CD4-positive, alpha-beta T cell treated with Interleukin-4 for 4 hours (primary cell): ENCODE measurements around the gene BLTP3A.
"Not testable (repeated sequence)": the region's sequence is repeated elsewhere in the genome, so short reads cannot be mapped to it uniquely, and the experiment has no call there.

Experiments
- DNase-seq: peaks from one replicate; pipeline ENCODE4 v3.0.0-alpha.2; 2020

BLTP3A gene, protein sequence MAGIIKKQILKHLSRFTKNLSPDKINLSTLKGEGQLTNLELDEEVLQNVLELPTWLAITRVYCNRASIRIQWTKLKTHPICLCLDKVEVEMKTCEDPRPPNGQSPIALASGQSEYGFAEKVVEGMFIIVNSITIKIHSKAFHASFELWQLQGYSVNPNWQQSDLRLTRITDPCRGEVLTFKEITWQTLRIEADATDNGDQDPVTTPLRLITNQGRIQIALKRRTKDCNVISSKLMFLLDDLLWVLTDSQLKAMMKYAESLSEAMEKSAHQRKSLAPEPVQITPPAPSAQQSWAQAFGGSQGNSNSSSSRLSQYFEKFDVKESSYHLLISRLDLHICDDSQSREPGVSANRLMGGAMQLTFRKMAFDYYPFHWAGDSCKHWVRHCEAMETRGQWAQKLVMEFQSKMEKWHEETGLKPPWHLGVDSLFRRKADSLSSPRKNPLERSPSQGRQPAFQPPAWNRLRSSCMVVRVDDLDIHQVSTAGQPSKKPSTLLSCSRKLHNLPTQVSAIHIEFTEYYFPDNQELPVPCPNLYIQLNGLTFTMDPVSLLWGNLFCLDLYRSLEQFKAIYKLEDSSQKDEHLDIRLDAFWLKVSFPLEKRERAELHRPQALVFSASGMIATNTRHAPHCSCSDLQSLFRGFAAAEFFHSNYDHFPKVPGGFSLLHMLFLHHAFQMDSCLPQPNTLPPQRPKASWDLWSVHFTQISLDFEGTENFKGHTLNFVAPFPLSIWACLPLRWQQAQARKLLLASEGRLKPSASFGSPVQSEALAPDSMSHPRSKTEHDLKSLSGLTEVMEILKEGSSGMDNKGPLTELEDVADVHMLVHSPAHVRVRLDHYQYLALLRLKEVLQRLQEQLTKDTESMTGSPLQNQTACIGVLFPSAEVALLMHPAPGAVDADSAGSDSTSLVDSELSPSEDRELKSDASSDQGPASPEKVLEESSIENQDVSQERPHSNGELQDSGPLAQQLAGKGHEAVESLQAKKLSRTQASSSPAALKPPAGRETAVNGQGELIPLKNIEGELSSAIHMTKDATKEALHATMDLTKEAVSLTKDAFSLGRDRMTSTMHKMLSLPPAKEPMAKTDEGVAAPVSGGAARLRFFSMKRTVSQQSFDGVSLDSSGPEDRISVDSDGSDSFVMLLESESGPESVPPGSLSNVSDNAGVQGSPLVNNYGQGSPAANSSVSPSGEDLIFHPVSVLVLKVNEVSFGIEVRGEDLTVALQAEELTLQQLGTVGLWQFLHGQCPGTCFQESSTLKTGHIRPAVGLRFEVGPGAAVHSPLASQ (N-terminal part only)

DNA sequence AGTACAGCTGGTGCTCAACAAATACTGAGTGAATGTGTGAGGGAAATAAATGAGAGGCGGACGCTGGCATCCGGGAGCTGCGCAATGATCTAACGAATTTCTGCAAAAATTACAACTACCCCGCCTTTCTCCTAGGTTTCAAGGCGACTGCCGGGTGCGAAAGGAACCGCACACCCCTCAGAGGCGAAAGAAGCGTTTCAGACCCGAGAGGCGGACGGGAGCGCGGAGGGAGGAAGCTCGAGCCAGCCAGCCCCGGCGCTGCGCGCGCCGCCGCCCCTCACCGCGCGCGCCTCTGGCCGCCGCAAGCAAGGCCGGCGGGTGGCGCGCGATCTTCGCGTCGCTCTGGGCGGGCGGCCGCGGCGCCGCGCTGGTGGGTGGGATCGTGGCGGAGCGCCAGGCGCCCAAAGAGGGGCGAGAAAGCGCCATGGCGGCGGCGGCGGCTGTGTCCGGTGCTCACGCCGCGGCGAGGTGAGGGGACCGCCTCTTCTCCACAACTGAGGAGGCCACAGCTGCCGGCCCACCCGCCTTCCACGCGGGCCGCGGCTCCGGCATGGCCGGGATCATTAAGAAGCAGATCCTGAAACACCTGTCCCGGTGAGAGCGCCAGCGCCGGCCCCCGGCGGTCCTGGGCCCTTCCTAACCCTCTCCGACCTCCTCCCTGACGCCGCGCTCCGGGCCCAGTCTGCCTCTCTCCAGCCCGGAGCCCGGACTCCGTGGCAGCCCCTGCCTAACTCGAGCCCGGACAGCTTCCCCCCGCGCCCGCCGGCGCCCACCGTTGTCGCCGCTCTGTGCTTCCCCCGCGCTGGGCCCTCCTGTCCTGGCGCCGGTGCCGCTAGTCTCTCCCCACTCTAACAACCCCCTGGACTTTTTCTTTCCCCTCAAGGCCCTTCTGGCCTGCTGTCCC, at the start of gene BLTP3A:
Gene BLTP3A (plus strand): TSS at position 383 of the 904 bp plus-strand sequence. CDS start 168 bp downstream, at position 551.
- DNase-seq, result peak; percentile 47

DNA sequence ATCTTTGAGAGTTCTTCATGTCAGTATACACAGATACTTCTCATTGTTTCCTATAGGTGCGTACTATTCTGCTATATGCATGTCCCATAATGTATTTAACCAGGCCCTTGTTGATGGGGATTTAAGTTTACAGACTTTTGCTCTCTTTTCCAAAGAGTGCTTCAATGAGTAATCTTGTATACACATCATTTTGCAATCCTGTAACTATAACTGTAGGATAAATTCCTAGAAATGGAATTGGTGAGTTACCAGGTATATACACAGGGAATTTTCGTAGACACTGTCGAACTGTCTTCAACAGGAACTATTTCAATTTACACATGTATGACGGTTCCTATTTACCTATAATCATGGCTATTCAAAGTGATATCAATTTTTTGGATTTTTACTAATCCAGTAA, 49.8 kb upstream of the BLTP3A start:
- DNase-seq, result no peak

DNA sequence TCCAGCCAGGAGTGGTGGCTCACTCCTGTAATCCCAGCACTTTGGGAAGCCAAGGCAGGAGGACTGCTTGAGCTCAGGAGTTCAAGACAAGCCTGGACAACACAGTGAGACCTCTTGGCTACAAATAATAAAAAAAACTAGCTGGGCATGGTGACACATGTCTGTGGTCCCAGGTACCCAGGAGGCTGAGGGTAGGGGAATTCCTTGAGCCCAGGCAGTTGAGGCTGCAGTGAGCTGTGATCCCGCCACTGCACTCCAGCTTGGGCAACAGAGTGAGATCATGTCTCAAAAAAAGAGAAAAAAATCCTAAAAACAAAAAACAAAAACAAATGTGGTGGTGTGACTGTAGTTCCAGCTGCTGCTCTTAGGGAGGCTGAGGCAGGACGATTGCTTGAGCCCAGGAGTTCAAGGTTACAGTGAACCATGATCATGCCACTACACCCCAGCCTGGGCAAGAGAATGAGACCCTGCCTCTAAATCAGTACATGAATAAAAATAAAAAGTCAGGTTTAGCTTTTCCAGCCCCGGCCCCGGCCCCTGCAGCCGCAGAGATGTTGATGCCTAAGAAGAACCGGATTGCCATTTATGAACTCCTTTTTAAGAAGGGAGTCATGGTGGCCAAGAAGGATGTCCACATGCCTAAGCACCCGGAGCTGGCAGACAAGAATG, 48.1 kb upstream of the BLTP3A start:
- DNase-seq, result no peak

DNA sequence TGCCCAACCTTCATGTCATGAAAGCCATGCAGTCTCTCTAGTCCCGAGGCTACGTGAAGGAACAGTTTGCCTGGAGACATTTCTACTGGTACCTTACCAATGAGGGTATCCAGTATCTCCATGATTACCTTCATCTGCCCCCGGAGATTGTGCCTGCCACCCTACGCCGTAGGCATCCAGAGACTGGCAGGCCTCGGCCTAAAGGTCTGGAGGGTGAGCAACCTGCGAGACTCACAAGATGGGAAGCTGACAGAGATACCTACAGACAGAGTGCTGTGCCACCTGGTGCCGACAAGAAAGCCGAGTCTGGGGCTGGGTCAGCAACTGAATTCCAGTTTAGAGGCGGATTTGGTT, 47.6 kb upstream of the BLTP3A start:
- DNase-seq, result not testable (repeated sequence)

DNA sequence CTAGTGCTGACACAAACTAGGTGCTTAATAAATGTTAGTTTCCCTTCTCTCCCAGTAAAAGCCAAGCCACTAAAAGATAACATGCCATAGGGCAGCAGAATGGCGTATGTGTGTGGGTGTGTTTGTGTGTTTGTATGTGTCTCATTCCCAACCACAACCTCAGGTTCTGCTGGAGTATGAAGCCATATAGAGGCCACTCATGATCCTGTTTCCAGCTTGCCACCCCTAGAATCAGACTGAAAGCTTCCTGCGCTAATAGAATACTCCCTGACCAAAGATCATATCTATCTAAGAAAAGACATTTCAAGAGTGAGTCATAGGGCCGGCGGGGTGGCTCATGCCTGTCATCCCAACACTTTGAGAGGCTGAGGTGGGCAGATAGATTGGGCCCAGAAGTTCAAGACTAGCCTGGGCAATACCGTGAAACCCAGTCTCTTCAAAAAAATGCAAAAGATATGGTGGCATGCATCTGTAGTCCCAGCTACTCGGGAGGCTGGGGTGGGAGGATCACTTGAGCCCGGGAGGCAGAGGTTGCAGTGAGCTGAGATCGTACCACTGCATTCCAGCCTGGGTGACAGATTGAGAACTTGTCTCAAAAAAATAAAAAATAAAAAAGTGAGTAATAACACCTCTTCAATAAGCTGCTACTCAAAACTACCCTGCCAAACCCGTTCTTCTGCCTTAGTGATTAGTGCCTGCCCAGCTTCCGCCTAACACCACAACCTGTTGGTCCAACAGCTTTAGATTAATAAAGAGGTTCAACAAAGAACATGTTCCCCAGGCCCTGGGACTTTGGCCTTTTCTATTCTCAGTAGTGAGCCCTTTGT, 46.4 kb upstream of the BLTP3A start:
- no peak for DNase-seq

DNA sequence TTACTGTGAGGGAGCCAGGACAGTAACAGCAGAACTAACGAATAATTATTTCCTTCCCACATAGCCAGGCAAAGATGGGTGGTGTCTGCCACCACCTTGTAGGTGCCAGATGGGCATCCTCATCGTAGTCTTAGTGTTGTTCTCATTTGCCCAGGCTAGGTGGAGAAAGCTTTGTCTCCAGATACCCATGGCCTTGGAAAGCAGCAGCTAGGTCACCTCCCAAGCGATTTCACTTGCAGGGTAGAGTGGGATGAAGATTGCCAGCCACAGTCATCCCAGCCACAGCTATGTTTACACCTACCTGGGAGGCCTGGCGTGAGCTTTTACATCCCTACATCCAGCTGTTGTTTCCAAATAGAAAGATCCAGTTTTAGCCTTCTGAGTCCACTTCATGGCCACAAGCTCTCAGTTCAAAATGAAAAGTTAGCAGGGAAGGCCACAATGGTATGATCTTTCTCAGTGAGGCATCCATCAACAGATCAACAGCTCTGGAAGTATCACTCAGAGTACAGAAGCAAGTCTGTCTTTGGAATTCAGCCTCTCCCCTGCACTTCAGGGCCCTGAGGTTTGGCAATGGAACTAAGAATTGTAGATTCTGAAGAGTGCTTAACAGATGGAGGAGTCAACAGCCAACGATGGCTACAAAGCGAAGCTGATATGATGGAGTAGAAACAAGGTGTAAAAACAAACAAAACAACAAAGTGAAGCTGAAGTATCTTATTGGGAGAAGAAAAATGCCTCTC, 45.6 kb upstream of the BLTP3A start:
- no peak for DNase-seq

DNA sequence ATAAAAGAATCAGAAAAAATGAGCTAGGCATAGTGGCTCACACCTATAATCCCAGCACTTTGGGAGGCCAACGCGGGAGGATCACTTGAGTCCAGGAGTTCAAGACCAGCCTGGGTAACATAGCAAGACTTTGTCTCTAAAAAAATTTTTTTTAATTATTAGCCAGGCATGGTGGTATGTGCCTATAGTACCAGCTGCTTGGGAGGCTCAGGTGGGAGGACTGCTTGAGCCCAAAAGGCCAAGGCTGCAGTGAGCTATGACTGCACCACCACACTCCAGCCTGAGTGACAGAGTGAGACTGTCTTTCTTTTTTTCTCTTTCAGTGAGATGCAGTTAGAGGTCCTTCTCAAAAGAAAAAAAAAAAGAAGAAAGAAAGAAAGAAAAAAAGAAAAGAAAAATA, 43.1 kb upstream of the BLTP3A start:
- DNase-seq, result no peak

DNA sequence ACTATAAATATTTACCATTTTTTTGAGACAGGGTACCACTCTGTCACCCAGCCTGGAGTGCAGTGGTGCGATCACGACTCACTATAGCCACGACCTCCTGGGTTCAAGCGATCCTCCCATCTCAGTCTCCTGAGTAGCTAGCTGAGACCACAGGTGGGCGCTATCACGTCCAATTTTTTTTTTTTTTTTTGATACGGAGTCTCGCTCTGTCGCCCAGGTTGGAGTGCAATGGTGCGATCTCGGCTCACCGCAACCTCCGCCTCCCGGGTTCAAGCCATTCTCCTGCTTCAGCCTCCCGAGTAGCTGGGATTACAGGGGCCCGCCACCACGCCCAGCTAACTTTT, 35.4 kb upstream of the BLTP3A start:
- DNase-seq, result peak; percentile 29

DNA sequence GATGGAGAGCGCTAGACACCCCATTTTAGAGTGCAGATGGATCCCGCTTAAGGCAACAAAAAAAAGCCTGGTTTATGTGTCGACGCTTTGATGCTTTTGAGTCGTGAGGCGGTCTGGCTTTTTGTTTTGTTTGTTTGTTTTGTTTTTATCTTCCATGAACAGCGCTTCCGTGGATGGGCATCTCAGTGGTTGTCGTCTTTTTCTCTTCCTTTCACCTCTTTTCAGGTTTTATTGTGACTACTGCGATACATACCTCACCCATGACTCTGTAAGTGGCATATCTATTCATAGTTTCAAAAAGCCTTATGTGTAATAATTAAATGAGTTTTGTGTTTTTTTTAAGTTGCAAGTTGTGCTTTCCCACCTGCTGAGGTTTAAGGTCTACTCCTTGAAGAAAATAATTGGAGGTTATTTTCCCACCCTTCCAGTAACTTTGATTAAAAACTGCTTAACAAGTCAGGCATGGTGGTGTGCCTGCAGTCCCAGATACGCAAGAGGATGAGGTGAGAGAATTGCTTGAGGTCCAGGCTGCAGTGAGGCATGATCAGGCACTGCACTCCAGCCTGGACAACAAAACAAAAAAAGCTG, 34.1 kb upstream of the BLTP3A start:
- no peak for DNase-seq

DNA sequence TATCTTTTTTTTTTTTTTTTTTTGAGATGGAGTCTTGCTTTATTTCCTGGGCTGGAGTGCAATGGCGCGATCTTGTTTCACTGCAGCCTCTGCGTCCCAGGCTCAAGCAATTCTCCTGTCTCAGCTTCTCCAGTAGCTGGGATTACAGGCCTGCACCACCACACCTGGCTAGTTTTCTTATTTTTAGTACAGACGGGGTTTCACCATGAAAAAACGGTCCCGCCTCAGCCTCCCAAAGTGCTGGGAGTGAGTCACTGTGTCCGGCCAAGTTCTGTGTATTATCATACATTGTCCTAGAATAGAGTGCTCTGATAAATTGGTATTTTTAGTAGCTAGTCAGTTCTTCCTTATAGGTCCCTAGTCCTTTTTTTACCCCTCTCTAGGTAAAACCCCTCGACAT, 31.8 kb upstream of the BLTP3A start:
- DNase-seq, result no peak

DNA sequence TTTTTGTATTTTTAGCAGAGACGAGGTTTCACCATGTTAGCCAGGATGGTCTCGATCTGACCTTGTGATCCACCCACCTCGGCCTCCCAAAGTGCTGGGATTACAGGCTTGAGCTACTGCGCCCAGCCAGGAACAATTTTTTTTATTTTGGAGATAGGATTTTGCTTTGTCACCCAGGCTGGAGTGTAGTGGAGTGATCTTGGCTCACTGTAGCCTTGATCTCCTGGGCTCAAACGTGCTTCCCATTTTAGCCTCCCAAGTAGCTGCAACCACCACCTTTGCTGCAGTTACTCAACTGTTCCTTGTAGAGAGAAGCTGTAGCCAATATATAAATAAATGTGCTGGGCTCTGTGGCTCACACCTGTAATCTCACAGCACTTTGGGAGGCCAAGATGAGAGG, 30.2 kb upstream of the BLTP3A start:
- not testable (repeated sequence) for DNase-seq

DNA sequence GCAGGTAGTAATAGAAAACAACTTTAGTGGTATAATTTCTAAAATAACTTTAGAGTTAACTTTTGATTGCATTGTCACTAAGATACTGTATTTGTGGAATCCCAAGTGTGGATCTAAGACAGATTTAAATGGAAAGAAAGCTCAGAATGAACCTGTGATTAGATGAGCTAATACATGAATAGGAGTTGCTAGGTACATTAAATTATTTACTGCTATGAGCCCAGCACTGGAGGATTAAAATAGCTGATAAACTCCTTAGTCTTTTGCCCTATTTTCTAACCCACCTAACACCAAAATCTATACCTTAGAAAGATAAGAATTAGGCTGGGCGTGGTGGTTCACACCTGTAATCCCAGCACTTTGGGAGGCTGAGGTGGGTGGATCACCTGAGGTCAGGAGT, 23.7 kb upstream of the BLTP3A start:
- no peak for DNase-seq

DNA sequence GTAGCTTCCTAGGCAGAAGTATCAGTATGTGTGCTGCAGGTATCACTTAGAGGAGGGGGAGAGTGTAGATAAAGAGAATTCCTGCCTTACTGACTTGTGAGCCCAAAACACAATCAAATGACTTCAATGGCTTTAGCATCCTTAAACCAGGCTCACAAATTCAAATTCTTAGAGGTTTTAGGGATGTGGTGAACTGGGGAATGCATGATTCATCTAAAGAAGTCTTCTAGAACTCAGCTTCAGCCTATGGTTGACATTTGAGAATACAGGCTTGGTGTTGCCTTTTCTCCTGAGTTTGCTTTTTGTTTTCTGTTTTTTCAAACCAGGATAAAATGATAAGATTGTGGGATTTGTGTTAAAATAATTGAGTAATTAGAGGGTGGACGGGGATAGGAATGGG, 20.2 kb upstream of the BLTP3A start:
- DNase-seq, result no peak

DNA sequence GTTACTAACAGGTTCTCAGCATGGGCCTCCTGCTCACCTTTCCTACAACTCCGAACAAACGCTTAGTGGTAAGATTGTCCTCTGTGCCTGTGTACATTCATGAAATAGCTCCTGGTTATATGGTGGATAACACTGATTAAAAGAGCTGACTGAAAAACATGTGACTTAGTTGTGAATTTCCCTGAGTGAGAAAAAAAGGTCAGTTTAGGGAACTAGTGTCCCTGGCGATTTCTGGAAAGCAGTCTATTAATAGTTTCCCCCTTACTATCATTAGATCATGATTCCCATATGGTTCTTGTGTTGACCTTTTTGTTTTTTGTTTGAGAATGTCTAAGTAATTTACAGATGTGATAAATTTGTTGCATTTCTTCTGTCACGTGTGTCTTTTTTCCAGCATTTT, 18.9 kb upstream of the BLTP3A start:
- DNase-seq, result no peak

DNA sequence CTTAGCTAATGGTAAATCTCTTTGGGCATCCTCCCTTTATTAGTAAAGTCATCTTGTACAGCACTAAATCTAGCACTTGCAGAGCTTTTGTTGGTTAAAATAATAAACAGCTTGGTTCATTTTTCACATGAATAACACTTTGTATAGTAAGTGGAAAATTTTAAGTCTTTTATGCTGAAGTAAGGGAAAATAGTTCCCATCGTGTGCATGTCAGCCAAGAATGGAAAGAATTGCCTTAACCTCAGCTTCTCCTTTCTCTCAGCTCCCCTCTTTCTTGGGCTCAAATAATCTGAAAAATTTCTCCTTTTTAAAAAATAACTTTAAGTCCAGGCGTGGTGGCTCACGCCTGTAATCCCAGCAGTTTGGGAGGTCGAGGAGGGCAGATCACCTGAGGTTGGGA, 18.0 kb upstream of the BLTP3A start:
- DNase-seq, result no peak

DNA sequence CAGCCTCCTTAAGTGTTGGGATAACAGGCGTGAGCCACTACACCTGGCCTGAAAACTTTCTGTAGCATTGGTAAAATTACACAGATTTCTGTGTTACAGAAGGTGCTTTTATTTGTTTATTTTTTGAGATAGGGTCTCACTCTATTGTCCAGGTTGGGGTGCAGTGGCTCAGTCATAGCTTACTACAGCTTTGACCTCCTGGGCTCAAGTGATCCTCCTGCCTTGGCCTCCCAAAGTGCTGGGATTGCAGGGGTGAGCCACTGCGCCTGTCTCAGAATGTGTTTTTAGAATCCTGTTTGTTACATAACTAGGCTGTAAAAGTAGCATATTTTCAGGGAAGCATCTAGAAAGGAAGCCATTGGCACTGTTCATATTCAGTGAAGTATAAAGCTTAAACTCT, 16.9 kb upstream of the BLTP3A start:
- DNase-seq, result no peak

DNA sequence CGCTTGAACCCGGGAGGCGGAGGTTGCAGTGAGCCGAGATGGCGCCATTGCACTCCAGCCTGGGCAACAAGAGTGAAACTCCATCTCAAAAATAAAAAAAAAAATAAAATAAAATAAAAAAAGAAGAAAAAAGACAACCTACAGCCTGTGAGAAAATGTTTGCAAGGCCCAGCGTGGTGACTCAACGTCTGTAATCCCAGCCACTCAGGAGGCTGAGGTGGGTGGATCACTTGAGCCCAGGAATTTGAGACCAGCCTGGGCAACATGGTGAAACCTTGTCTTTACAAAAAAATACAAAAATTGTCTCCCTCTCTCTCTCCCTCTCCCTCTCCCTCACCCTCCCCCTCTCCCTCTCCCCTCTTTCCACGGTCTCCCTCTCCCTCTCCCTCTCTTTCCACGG, 6.5 kb upstream of the BLTP3A start:
- not testable (repeated sequence) for DNase-seq

DNA sequence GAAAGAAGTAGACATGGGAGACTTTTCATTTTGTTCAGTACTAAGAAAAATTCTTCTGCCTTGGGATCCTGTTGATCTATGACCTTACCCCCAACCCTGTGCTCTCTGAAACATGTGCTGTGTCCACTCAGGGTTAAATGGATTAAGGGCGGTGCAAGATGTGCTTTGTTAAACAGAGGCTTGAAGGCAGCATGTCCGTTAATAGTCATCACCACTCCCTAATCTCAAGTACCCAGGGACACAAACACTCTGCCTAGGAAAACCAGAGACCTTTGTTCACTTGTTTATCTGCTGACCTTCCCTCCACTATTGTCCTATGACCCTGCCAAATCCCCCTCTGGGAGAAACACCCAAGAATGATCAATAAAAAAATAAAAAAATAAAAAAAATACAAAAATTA, 4.7 kb upstream of the BLTP3A start:
- DNase-seq, result not testable (repeated sequence)

DNA sequence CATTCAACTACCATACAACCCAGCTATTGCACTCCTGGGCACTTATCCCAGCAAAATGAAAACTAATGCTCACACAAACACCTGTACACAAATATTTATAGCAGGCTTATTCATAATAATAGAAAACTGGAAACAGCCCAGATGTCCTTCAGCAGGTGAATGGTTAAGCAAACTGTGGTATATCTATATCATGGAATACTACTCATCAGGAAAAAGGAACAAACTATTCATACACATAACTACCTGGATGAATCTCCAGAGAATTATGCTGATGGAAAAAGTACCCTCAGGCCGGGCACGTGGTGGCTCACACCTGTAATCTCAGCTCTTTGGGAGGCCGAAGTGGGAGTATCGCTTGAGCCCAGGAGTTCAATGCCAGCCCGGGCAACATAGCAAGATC, 3.8 kb upstream of the BLTP3A start:
- no peak for DNase-seq
